ENCODE measurements around the gene PSMC3IP.
"Not testable (repeated sequence)": the region's sequence is repeated elsewhere in the genome, so short reads cannot be mapped to it uniquely, and the experiment has no call there.

The PSMC3IP gene

GRCh38 chr17:42617956-42618431 is 40.5 kb upstream of the PSMC3IP start:
- TF ChIP-seq CTCF (IDR thresholded peaks at IDR 0.05) = no peak
- Histone ChIP-seq H3K9me3 (no peaks in the 10 kb centered on the region), H3K4me3 (no peak overlapping the region), H3K36me3 (peaks cover 23 to 32% (median 30%) of the 10 kb centered on the region in 3 donors), H3K4me1 (peaks cover 0 to 13% (median 9%) of the 10 kb centered on the region in 4 donors), H3K27me3 (no peaks in the 10 kb centered on the region), H3K27ac (peak overlapping the region in 1 of 2 donors; percentile 14)
- intact Hi-C loops (cut with DNase I; ENCODE audit: low total_unique reads) = no loop called here
- no peak for DNase-seq

DNA sequence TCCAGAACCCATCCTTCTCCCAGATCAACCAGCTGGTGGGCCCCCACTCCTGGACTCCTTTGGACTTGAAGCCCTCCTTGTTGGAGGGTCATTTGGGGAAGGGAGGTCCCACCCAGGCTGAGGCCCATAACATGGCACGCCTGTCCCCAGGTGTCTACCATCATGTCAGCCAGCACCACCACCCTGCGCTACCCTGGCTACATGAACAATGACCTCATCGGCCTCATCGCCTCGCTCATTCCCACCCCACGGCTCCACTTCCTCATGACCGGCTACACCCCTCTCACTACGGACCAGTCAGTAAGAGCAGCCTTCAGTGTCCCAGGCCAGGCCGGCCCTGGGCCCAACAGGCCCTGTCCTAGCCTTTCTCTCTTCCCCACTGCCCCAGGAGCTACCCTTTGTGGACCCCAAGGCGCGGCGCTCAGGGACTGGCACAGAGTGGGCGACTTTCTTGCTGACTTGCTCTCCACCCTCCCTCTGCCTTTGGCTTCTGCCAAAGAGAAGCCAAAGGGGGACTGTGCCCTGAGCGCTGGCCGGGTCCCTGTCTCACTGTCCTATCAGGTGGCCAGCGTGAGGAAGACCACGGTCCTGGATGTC is 36.3 kb upstream of the PSMC3IP start:
- Histone ChIP-seq H3K27ac (no peak overlapping the region), H3K9me3 (no peaks in the 10 kb centered on the region), H3K27me3 (no peaks in the 10 kb centered on the region), H3K4me3 (no peak overlapping the region), H3K36me3 (peaks cover 26 to 46% (median 37%) of the 10 kb centered on the region in 3 donors), H3K4me1 (peaks cover 0 to 22% (median 13%) of the 10 kb centered on the region in 4 donors)
- no peak for DNase-seq
- no peak for TF ChIP-seq CTCF (IDR thresholded peaks at IDR 0.05)
- intact Hi-C loops (cut with DNase I; ENCODE audit: low total_unique reads) = no loop called here

DNA sequence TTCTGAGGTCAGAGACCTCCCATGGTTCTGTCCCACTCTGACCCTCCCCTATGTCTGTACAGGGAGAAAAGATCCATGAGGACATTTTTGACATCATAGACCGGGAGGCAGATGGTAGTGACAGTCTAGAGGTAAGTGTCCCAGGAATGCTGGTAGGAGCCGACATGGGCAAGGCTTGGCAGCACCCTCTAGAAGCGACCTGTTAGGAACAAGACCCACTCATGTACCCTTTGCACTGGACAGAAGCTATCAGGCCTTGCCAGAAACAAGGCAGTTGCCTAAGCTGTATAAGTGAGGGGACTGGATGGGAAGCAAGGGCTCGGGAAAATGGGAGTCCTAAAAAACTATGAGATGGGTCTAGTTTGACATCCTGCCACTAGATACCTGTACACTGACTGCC is 34.5 kb upstream of the PSMC3IP start:
- H3K36me3 ChIP-seq = peaks cover 26 to 46% (median 37%) of the 10 kb centered on the region in 3 donors
- H3K9me3 ChIP-seq = no peaks in the 10 kb centered on the region
- no peak for DNase-seq
- H3K4me3 ChIP-seq = no peak overlapping the region
- no peaks in the 10 kb centered on the region for H3K27me3 ChIP-seq
- no peak for TF ChIP-seq CTCF (IDR thresholded peaks at IDR 0.05)
- intact Hi-C loops (cut with DNase I; ENCODE audit: low total_unique reads) = no loop called here
- peaks cover 0 to 27% (median 19%) of the 10 kb centered on the region in 4 donors for H3K4me1 ChIP-seq
- no peak overlapping the region for H3K27ac ChIP-seq

GRCh38 chr17:42609814-42610801 is 32.6 kb upstream of the PSMC3IP start:
- peak in 1 of 2 donors; percentile 50 for DNase-seq
- not testable (repeated sequence) for H3K9me3 ChIP-seq, H3K27me3 ChIP-seq
- Histone ChIP-seq H3K27ac (peak overlapping the region; percentile 72 to 84), H3K36me3 (peaks cover 23 to 37% (median 27%) of the 10 kb centered on the region in 3 donors), H3K4me3 (peak overlapping the region; percentile 69 to 85), H3K4me1 (peaks cover 0 to 46% (median 31%) of the 10 kb centered on the region in 4 donors)
- intact Hi-C loops (cut with DNase I; ENCODE audit: low total_unique reads) = loop anchor here (5.0 kb wide), 2 partner anchors 42 to 72 kb away; partner anchors contain the start of genes CCR10 and CNTNAP1

DNA sequence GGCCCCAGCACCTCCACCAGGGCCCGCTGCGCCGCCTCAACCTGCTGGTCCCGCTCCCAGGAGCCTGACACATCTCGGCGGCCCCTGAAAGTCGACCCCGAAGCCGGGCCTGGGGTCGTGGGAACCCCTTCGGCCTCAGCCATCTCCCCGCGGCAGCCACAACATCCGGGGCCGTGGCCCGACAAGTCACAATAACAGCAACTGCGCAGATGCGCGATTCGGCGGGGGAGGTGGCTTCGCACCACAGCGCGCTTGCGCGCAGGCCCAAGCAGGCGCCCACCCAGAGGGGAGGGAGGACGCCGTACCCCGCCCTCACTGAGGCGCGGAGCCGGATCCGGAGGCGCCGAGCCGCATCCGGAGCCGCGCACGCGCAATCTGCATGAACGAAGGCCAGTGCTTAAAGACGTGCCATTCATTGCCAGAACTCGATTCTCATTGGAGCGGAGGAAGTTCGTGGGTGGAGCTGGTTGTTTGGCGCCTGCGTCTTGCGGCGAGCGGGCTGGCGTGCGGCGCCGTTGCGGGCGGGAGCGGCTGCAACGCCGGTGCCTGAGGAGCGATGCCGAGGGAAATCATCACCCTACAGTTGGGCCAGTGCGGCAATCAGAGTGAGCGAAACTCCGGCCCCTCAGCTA is 31.8 kb upstream of the PSMC3IP start, which contains the start of the genes RETREG3 and TUBG1:
Gene RETREG3, minus strand, starts transcription at position 193 of the 632 bp plus-strand sequence. Its CDS starts 50 bp downstream, at position 143.
Gene TUBG1, plus strand, starts transcription at position 502 of the 632 bp plus-strand sequence. Its CDS starts 55 bp downstream, at position 557.
- Histone ChIP-seq H3K4me1 (peaks cover 0 to 54% (median 33%) of the 10 kb centered on the region in 4 donors), H3K27me3 (no peaks in the 10 kb centered on the region), H3K27ac (peak within 1 kb of the TSS; percentile 88 to 95), H3K36me3 (peaks cover 15 to 29% (median 19%) of the 10 kb centered on the region in 3 donors), H3K4me3 (peak within 1 kb of the TSS; percentile 69 to 85), H3K9me3 (no peaks in the 10 kb centered on the region)
- intact Hi-C loops (cut with DNase I; ENCODE audit: low total_unique reads) = loop anchor here (5.0 kb wide), 2 partner anchors 43 to 73 kb away; partner anchors contain the start of genes CCR10 and CNTNAP1
- peak in 1 of 2 experiments; percentile 43 for TF ChIP-seq CTCF (IDR thresholded peaks at IDR 0.05)
- DNase-seq = peak; percentile 98 to 99

All from tibial artery (tissue), 4 donors.